Prostate gland (tissue), 2 donors: Measurements from ENCODE around the gene DAZAP1. TPM values are rescaled to one million over a fixed set of nuclear protein-coding genes. Genes with fewer than 3 reads are reported as not detected.

ENCODE experiments used
- DNase-seq: peaks from one replicate; pipeline ENCODE4 v3.0.0-alpha.2; 2019; ENCODE audit warnings: low spot score
- H3K27ac ChIP-seq, 2 donors: fragments of 200-600 bp; sonication (generic); 2 replicates each; pipeline ENCODE4 v1.5.1; 2017 to 2019
- H3K27me3 ChIP-seq: fragments of 200-600 bp; sonication (generic); replicated peaks from 2 replicates; pipeline ENCODE4 v1.5.1; 2019; ENCODE audit not compliant: insufficient read depth
- H3K36me3 ChIP-seq, 2 donors: fragments of 200-600 bp; sonication (generic); 1 replicate in 1 of 2; 2 replicates in 1 of 2; pipeline versions ENCODE4 v1.5.1 to v1.8.1; 2017 to 2019
- H3K4me1 ChIP-seq: fragments of 200-600 bp; sonication (generic); replicated peaks from 2 replicates; pipeline ENCODE4 v1.5.1; 2019
- H3K4me3 ChIP-seq, 2 donors: fragments of 200-600 bp; sonication (generic); 2 replicates each; pipeline ENCODE4 v1.5.1; 2017 to 2019
- H3K9me3 ChIP-seq: fragments of 200-600 bp; sonication (generic); 2 replicates; pipeline ENCODE4 v1.5.1; 2017
- CTCF ChIP-seq, 4 experiments: fragments of 200-600 bp in 2 of 4; fragments of 450-650 bp in 2 of 4; sonication (generic) in 2 of 4; IDR thresholded peaks; 1 replicate in 3 of 4; 2 replicates in 1 of 4; pipeline ENCODE4 v1.5.1; 2016 to 2019; ENCODE audit warnings: antibody characterized with exemption in 4 of 4, mild to moderate bottlenecking in 2 of 4, moderate library complexity in 2 of 4
- POLR2A ChIP-seq: fragments of 450-650 bp; IDR thresholded peaks from one replicate; pipeline ENCODE4 v1.6.1; 2016; ENCODE audit warnings: antibody characterized with exemption, mild to moderate bottlenecking
- POLR2AphosphoS5 ChIP-seq: sonication (generic); formaldehyde crosslinking; IDR thresholded peaks from one replicate; pipeline ENCODE4 v1.6.1; 2017; ENCODE audit warnings: antibody characterized with exemption
- WGBS: methylation state at CpG from one replicate; pipeline ENCODE4 v1.1.5; 2018; 5-methylcytosine and 5-hydroxymethylcytosine counted together
- intact Hi-C: fragments of 100-400 bp; cut with DNase I; formaldehyde crosslinking; loops from one replicate; pipeline ENCODE4 v1.14.2; 2022
- total RNA-seq, 2 donors: library from RNA; depleted of rRNA; stranded (reverse); fragments of >200 nt; gene quantifications; one replicate each; pipeline ENCODE4 v1.1.0, GENCODE V29; 2016

The DAZAP1 gene
- total RNA-seq, 2 donors from 2014 or later = 58.6 to 74.1 TPM

GRCh38 chr19:1394252-1395193 lies 12.9 kb upstream of the DAZAP1 start:
- TF ChIP-seq POLR2AphosphoS5 = no peak
- TF ChIP-seq POLR2A = no peak
- TF ChIP-seq CTCF (IDR thresholded peaks at IDR 0.05) = no peak
- H3K27me3 ChIP-seq = no peaks in the 10 kb centered on the region
- peaks cover 0 to 4% of the 10 kb centered on the region in 2 donors for H3K36me3 ChIP-seq
- H3K27ac ChIP-seq = no peak overlapping the region
- intact Hi-C loops = no loop called here
- no peak for DNase-seq
- H3K4me1 ChIP-seq = no peaks in the 10 kb centered on the region
- no peak overlapping the region for H3K4me3 ChIP-seq
- no peaks in the 10 kb centered on the region for H3K9me3 ChIP-seq
- WGBS = 36% methylated on average over 41 of the region's 43 CpGs

DNA sequence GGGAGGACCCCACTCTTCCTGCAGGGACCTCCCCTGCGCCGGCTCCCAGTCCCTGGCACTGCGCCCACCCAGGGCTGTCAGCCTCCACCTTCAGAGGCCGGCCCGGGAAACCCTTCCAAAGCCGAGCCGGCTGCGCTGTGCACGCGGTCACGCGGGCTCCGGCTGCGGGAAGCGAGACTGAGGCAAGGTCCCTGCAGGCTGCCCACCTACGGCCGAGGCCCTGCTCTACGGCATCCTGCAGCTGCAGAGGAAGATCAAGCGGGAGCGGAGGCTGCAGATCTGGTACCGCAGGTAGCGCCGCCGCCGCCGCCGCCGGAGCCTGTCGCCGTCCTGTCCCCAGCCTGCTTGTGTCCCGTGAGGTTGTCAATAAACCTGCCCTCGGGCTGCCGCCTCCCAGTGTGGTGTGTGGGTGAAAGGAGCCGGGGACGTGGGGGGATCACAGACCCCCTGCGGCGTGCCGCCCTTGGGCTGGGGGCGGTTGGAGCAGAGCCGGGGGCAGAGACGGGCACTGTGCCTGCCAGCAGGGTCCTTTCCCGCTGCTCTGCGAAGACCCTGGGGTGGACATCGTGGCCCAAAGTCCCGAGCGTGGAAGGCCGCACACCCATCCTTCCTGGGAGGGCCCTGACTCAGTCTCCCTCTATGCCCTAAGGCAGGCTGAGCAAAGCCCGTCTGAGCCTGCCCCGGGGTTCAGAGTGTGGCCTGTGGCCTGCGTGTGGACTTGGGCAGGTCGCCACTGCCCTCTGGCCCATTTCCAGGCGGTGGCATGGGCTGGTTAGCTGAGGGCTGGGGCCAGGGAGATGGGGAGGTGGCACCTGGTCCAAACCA lies 12.0 kb upstream of the DAZAP1 start:
- Histone ChIP-seq H3K36me3 (peaks cover 0 to 4% of the 10 kb centered on the region in 2 donors), H3K27ac (no peak overlapping the region), H3K4me1 (no peaks in the 10 kb centered on the region), H3K9me3 (no peaks in the 10 kb centered on the region), H3K4me3 (no peak overlapping the region), H3K27me3 (no peaks in the 10 kb centered on the region)
- no peak for TF ChIP-seq CTCF (IDR thresholded peaks at IDR 0.05)
- TF ChIP-seq POLR2A = no peak
- no peak for TF ChIP-seq POLR2AphosphoS5
- WGBS = 35% methylated on average over 27 of the region's 52 CpGs
- intact Hi-C loops = no loop called here
- DNase-seq = no peak

GRCh38 chr19:1396019-1396767 lies 11.2 kb upstream of the DAZAP1 start:
- Histone ChIP-seq H3K9me3 (no peaks in the 10 kb centered on the region), H3K27ac (no peak overlapping the region), H3K4me3 (no peak overlapping the region), H3K27me3 (no peaks in the 10 kb centered on the region), H3K36me3 (no peaks in the 10 kb centered on the region), H3K4me1 (peaks cover 3% of the 10 kb centered on the region)
- TF ChIP-seq POLR2AphosphoS5 = no peak
- intact Hi-C loops = no loop called here
- WGBS = 51% methylated on average over 24 of the region's 25 CpGs
- no peak for DNase-seq

DNA sequence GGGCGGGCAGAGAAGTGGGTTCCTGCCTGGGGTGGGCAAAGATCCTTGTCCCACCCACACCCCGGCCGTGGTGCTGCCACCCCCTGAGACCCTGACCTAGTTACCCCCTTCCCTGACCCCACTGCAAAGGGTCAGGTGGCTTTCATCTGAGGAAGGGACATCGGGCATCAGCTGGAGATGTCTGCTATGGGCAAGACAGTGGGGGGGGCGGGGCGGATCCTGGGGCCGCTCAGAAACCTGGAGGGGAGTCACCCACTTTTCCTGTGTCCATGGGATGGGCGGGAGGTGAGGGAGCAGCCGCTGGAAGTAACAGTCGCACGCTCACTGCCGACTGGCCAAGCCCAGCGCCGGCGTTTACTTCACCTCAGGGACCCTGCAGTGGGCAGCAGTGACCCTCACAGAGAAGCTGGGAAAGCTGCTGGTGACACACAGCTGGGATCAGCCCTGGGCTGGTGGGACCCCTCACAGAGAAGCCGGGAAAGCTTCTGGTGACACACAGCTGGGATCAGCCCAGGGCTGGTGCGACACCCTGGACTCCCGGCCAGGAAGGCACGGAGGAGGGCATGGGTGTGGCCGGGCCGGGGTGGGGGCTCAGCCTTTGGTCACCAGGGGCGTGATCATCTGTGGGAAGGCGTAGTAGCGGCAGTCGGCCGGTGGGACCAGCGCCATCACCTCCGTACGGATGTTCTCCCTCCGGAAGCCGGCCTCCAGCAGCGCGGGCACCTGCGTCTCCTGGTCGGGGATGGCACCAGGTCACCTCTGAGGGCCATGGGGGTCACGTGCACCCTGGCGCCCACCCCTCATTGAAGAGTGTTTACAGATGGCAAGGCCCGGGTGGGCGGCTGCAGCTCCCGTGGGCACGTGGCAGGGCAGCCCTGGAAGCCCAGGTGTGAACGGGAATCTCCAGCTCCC lies 10.4 kb upstream of the DAZAP1 start:
- Histone ChIP-seq H3K27ac (no peak overlapping the region), H3K9me3 (no peaks in the 10 kb centered on the region), H3K4me3 (no peak overlapping the region), H3K4me1 (peaks cover 3% of the 10 kb centered on the region), H3K36me3 (no peaks in the 10 kb centered on the region), H3K27me3 (no peaks in the 10 kb centered on the region)
- DNase-seq = no peak
- TF ChIP-seq POLR2A (no peak), POLR2AphosphoS5 (no peak), CTCF (IDR thresholded peaks at IDR 0.05) (no peak)
- WGBS = 76% methylated on average over 36 of the region's 42 CpGs
- intact Hi-C loops = no loop called here
